Activated CD8-positive, alpha-beta memory T cell treated with anti-CD3 and anti-CD28 coated beads for 24 hours (primary cell): ENCODE results near the gene HK3.
"Not testable (repeated sequence)": the region's sequence is repeated elsewhere in the genome, so short reads cannot be mapped to it uniquely, and the experiment has no call there.

Source experiments
- DNase-seq: peaks from one replicate; pipeline ENCODE4 v3.0.0-alpha.2; 2020

HK3 gene

GRCh38 chr5:176881816-176882566 is 17.2 kb downstream of the HK3 start:
- no peak for DNase-seq

GRCh38 chr5:176881021-176881749 is 18.0 kb downstream of the HK3 start:
- DNase-seq: no peak

- no peak for DNase-seq
Observed at GRCh38 chr5:176880366-176881020, 18.7 kb downstream of the HK3 start.

- no peak for DNase-seq
Observed at GRCh38 chr5:176879663-176880361, 19.3 kb downstream of the HK3 start.

GRCh38 chr5:176878906-176879662 is 20.1 kb downstream of the HK3 start:
- DNase-seq: no peak

GRCh38 chr5:176878463-176878862 is 20.7 kb downstream of the HK3 start:
- DNase-seq: no peak

- no peak for DNase-seq
Observed at GRCh38 chr5:176877793-176878331, 21.3 kb downstream of the HK3 start.

- DNase-seq: no peak
Observed at GRCh38 chr5:176876506-176877431, 22.4 kb downstream of the HK3 start.

GRCh38 chr5:176875783-176876505 is 23.2 kb downstream of the HK3 start:
- no peak for DNase-seq

GRCh38 chr5:176875014-176875550 is 24.1 kb downstream of the HK3 start:
- no peak for DNase-seq

GRCh38 chr5:176874198-176874780 is 24.9 kb downstream of the HK3 start:
- no peak for DNase-seq

- no peak for DNase-seq
Observed at GRCh38 chr5:176873541-176874172, 25.5 kb downstream of the HK3 start.

GRCh38 chr5:176873011-176873410 is 26.1 kb downstream of the HK3 start:
- not testable (repeated sequence) for DNase-seq

GRCh38 chr5:176872586-176872985 is 26.6 kb downstream of the HK3 start:
- not testable (repeated sequence) for DNase-seq

- not testable (repeated sequence) for DNase-seq
Observed at GRCh38 chr5:176870644-176871043, 28.5 kb downstream of the HK3 start.

GRCh38 chr5:176870110-176870591 is 29.0 kb downstream of the HK3 start:
- no peak for DNase-seq

- no peak for DNase-seq
Observed at GRCh38 chr5:176869501-176870109, 29.5 kb downstream of the HK3 start.

- no peak for DNase-seq
Observed at GRCh38 chr5:176868731-176869130, 30.4 kb downstream of the HK3 start.
